Neural crest cell (in vitro differentiated cells): ENCODE measurements around the gene ULK4. TPM values are rescaled to one million over a fixed set of nuclear protein-coding genes. Genes with fewer than 3 reads are reported as not detected.

Experiments used
- DNase-seq: peaks from one replicate; pipeline ENCODE4 v3.0.0; 2021; ENCODE audit warnings: low read depth, mixed read lengths, low spot score
- H3K27ac Mint-ChIP-seq: one replicate; pipeline ENCODE4 v1.8.0; 2021; ENCODE audit warnings: mild to moderate bottlenecking, mixed read lengths; ENCODE audit not compliant: unreplicated experiment
- H3K27me3 Mint-ChIP-seq: 2 replicates; pipeline ENCODE4 v1.8.0; 2021; ENCODE audit warnings: low read depth, mild to moderate bottlenecking, mixed read lengths
- H3K36me3 Mint-ChIP-seq: 2 replicates; pipeline ENCODE4 v1.8.0; 2021; ENCODE audit warnings: low read depth, mild to moderate bottlenecking, mixed read lengths
- H3K4me1 Mint-ChIP-seq: 2 replicates; pipeline ENCODE4 v1.8.0; 2021; ENCODE audit warnings: mixed read lengths
- H3K4me3 Mint-ChIP-seq: one replicate; pipeline ENCODE4 v1.8.0; 2021; ENCODE audit warnings: mild to moderate bottlenecking, mixed read lengths
- H3K9me3 Mint-ChIP-seq: 2 replicates; pipeline ENCODE4 v1.8.0; 2021; ENCODE audit warnings: mixed read lengths
- CTCF ChIP-seq: fragments of 200-600 bp; sonication (generic); conservative IDR thresholded peaks from 2 replicates; pipeline ENCODE4 v1.5.0; 2021; ENCODE audit warnings: antibody characterized with exemption, mild to moderate bottlenecking
- total RNA-seq: library from RNA; stranded (reverse); gene quantifications from 2 replicates; pipeline ENCODE4 v1.2.1, GENCODE V29; 2021

Gene ULK4
- total RNA-seq, 1 donor from 2014 or later: 10.2 TPM

GRCh38 chr3:42002790-42003189 is 40.9 kb upstream of the ULK4 start:
- TF ChIP-seq CTCF: no peak
- Mint-ChIP-seq H3K4me3 (no peak overlapping the region), H3K4me1 (peaks cover 4% of the 10 kb centered on the region), H3K9me3 (no peaks in the 10 kb centered on the region), H3K36me3 (peaks cover 3% of the 10 kb centered on the region), H3K27ac (no peak overlapping the region), H3K27me3 (no peaks in the 10 kb centered on the region)
- DNase-seq: no peak

- TF ChIP-seq CTCF: no peak
- no peak for DNase-seq
- Mint-ChIP-seq H3K9me3 (no peaks in the 10 kb centered on the region), H3K36me3 (peaks cover 3% of the 10 kb centered on the region), H3K27me3 (no peaks in the 10 kb centered on the region), H3K4me1 (peaks cover 6% of the 10 kb centered on the region), H3K4me3 (no peak overlapping the region), H3K27ac (no peak overlapping the region)
These were observed 39.9 kb upstream of the ULK4 start for GRCh38 chr3:42001777-42002176.

GRCh38 chr3:41999909-42000308 is 38.0 kb upstream of the ULK4 start:
- Mint-ChIP-seq H3K4me3 (no peak overlapping the region), H3K27ac (no peak overlapping the region), H3K4me1 (peaks cover 6% of the 10 kb centered on the region), H3K36me3 (peaks cover 3% of the 10 kb centered on the region), H3K27me3 (no peaks in the 10 kb centered on the region), H3K9me3 (no peaks in the 10 kb centered on the region)
- DNase-seq: no peak
- no peak for TF ChIP-seq CTCF

GRCh38 chr3:41997702-41998550 is 36.0 kb upstream of the ULK4 start:
- H3K27me3 Mint-ChIP-seq: no peaks in the 10 kb centered on the region

GRCh38 chr3:41991437-41991836 is 29.5 kb upstream of the ULK4 start:
- no peak overlapping the region for H3K27ac Mint-ChIP-seq
- H3K9me3 Mint-ChIP-seq: peaks cover 4% of the 10 kb centered on the region
- H3K4me3 Mint-ChIP-seq: no peak overlapping the region
- no peaks in the 10 kb centered on the region for H3K4me1 Mint-ChIP-seq
- H3K36me3 Mint-ChIP-seq: no peaks in the 10 kb centered on the region
- TF ChIP-seq CTCF: no peak
- H3K27me3 Mint-ChIP-seq: no peaks in the 10 kb centered on the region
- no peak for DNase-seq

More at GRCh38 chr3:41997702-41998550, 36.0 kb upstream of the ULK4 start:
- H3K4me3 Mint-ChIP-seq: no peak overlapping the region
- peaks cover 3% of the 10 kb centered on the region for H3K36me3 Mint-ChIP-seq
- no peaks in the 10 kb centered on the region for H3K9me3 Mint-ChIP-seq
- peak; percentile 19 for DNase-seq
- no peak overlapping the region for H3K27ac Mint-ChIP-seq
- H3K4me1 Mint-ChIP-seq: peaks cover 6% of the 10 kb centered on the region
- peak; percentile 51 for TF ChIP-seq CTCF
